IPS-NIHi7 (cell line): ENCODE measurements around the gene SLC22A24.
"Not testable (repeated sequence)": the region's sequence is repeated elsewhere in the genome, so short reads cannot be mapped to it uniquely, and the experiment has no call there.

Experiments
- DNase-seq: peaks from one replicate; pipeline ENCODE4 v3.0.0; 2012; ENCODE audit warnings: mixed read lengths; ENCODE audit errors: extremely low spot score

SLC22A24 gene

GRCh38 chr11:63144121-63144520, at the start of gene SLC22A24:
TSS of gene SLC22A24 (minus strand) at chr11:63144221. CDS start at chr11:63143779, 442 bp downstream.
- DNase-seq = no peak

DNA sequence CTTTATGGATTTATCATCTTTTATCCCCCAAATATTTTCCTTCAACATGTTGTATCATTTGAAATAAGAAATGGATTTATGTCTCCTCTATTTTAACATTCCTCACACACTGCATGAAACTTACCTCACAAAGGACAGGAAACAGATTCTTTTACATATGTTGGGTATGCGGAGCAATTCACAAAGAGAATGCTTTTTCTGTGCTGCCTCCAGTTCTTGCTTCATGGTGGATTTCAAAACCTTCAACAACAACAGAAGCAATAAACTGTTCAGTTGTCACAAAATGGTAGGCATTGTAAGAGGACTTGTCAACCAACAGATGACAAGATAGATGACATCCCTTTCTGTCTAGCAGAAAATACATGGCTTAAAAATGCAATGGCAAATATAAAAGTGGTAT, 36.5 kb upstream of the SLC22A24 start:
- DNase-seq = no peak

GRCh38 chr11:63179432-63180041, 35.5 kb upstream of the SLC22A24 start:
- DNase-seq = peak; percentile 18

DNA sequence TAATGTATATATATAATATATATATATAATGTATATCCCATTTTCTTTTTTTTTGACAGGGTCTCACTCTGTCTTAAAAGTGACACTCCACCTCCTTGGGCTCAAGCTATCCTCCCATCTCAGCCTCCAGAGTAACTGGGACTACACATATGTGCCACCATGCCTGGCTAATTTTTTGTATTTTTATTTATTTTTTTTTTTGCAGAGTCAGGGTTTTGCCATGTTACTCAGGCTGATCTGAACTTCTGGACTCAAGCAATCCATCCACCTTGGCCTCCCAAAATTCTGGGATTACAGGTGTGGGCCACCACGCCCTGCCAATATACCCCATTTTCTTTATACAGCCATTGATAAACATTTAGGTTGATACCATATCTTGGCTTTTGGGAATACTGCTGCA, 33.9 kb upstream of the SLC22A24 start:
- DNase-seq = no peak

GRCh38 chr11:63165706-63166310, 21.8 kb upstream of the SLC22A24 start:
- DNase-seq = no peak

- no peak for DNase-seq
These were observed 11.8 kb upstream of the SLC22A24 start for GRCh38 chr11:63155794-63156193.

- no peak for DNase-seq
These were observed 2.6 kb upstream of the SLC22A24 start for GRCh38 chr11:63146581-63146980.

DNA sequence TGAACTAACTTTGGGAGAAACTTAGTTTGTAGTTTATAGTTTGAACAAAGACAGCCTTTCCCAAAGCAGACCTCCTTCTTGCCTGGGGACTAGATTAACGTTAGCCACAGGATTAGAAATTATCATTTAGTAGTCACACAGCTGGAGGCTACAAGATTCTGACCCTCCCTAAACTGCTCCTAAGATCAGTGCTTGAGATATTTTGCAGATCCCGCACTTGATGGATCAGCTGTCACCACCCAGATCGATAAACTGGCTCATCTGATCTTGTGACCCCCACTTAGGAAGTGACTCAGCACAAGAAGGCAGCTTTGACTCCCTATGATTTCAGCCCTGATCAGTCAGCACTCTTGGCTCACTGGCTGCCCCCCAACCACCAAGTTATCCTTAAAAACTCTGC, 1.6 kb downstream of the SLC22A24 start:
- DNase-seq = no peak

- DNase-seq = no peak
These were observed 10.8 kb downstream of the SLC22A24 start for GRCh38 chr11:63132985-63133775.

- DNase-seq = no peak
These were observed 44.5 kb downstream of the SLC22A24 start for GRCh38 chr11:63099555-63099954.

DNA sequence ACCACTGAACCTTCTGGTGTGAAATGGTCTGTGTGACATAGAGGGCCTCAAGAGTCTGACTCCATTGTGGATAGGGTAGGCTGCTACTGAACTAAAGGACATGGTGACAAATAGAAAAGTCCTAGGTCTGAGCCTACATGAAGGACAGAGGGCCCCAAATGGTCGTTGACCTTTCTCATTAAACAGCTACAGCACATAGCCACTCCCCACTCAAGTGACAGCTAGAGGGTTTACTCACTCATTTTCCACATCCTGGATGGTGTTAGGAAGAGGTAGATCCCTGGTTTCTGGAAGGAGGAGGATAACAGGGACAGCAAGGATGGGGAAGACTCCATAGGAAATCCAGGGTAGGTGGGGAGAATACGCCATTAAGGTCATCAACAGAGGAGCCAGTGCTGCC, 63.3 kb downstream of the SLC22A24 start:
- DNase-seq = no peak

DNA sequence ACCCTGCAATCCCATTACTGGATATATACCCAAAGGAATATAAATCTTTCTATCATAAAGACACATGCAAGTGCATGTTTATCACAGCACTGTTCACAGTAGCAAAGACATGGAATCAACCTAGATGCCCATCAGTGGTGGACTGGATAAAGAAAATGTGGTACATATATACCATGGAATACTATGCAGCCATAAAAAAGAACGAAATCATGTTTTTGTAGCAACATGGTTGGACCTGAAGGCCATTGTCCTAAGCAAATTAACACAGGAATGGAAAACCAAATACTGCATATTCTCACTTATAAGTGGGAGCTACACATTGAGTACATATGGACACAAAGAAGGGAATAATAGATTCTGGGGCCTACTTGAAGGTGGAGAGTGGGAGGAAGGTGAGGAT, 97.8 kb downstream of the SLC22A24 start:
- not testable (repeated sequence) for DNase-seq

DNA sequence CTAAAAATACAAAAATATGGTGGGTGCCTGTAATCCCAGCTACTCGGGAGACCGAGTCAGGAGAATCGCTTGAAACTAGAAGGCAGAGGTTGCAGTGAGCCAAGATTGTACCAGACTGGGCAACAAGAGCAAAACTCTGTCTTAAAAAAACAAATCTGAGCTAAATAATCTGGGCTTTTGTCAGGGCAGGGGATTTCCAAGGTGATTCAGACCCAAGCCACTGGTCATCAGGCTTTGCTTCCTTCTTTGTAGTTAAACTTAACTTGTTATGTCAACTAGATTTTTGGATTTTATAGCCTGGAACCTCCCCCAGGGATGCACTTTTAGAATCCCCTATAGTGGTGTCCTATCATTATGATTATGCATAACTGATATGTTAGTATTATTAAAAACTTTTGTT, 101.4 kb downstream of the SLC22A24 start:
- no peak for DNase-seq

DNA sequence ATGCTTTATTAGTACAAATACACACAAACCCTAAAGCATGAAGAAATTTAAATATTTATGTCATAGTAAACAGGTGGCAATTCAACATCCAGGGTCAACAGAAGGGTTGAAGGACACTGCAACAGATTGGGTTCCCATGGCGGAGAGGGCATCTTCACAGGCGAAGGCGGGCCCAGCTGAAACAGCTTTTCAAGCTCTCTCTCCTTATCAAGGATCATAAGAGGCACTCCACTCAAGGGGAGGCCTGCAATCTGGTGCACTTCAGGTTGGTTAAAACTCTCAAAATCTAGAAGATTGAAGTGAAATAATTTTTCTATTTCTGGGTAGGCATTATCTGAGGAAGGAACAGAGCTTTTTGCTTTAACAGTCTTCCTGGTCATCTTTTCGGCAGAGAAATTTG, 111.6 kb downstream of the SLC22A24 start:
- DNase-seq = no peak
